B cell (primary cell): ENCODE results near the gene CADM2. TPM values are rescaled to one million over a fixed set of nuclear protein-coding genes. Genes with fewer than 3 reads are reported as not detected.

Source experiments
- ATAC-seq: fragments of 200-7000 bp; cut with Tn5 transposase; one replicate; pipeline ENCODE4 v1.10.0; 2021; ENCODE audit warnings: low read depth, mild to moderate bottlenecking, moderate number of reproducible peaks, moderate library complexity
- CTCF ChIA-PET: fragments of 350-600 bp; sonication (Branson Sonifier 250); formaldehyde crosslinking; loops from one replicate; lab custom pipeline; 2021; ENCODE audit warnings: antibody characterized with exemption, inconsistent platforms; lab: Charles Lee
- POLR2A ChIA-PET: fragments of 350-600 bp; sonication (Branson Sonifier 250); formaldehyde crosslinking; loops from one replicate; lab custom pipeline; 2021; ENCODE audit warnings: antibody characterized with exemption; lab: Charles Lee
- DNase-seq: peaks from one replicate; pipeline ENCODE4 v3.0.0; 2013
- H2AFZ ChIP-seq: 2 replicates; pipeline ENCODE4 v1.6.1; 2012; ENCODE audit warnings: mild to moderate bottlenecking, low read depth, low read length; ENCODE audit not compliant: insufficient read depth, poor library complexity, severe bottlenecking
- H3K27ac ChIP-seq, 2 donors: 1 replicate in 1 of 2; 2 replicates in 1 of 2; pipeline ENCODE4 v1.5.1; 2012 to 2013; ENCODE audit warnings: low read length in 2 of 2, mild to moderate bottlenecking in 2 of 2, moderate library complexity in 1 of 2
- H3K27me3 ChIP-seq, 4 experiments: fragments of 200-600 bp in 1 of 4; sonication (generic) in 1 of 4; replicated peaks in 1 of 4; 1 replicate in 2 of 4; 2 replicates in 2 of 4; pipeline versions ENCODE4 v1.6.1 to v1.7.0; 2013 to 2016; ENCODE audit warnings: low read length in 3 of 4, mild to moderate bottlenecking in 2 of 4, mixed read lengths in 1 of 4, moderate library complexity in 1 of 4; ENCODE audit not compliant: insufficient read depth in 4 of 4, control insufficient read depth in 3 of 4; ENCODE audit errors: control extremely low read depth in 1 of 4
- H3K36me3 ChIP-seq, 2 experiments: replicated peaks in 1 of 2; 1 replicate in 1 of 2; 2 replicates in 1 of 2; pipeline versions ENCODE4 v1.6.1 to v1.7.1; 2013; ENCODE audit warnings: low read length in 1 of 2; ENCODE audit not compliant: insufficient read depth in 2 of 2, control insufficient read depth in 1 of 2; ENCODE audit errors: control extremely low read depth in 1 of 2, extremely low read depth in 1 of 2
- H3K4me1 ChIP-seq, 2 donors: fragments of 200-600 bp in 1 of 2; sonication (generic) in 1 of 2; 1 replicate in 1 of 2; 2 replicates in 1 of 2; pipeline versions ENCODE4 v1.5.1 to v1.6.1; 2013 to 2017; ENCODE audit warnings: low read length in 2 of 2; ENCODE audit not compliant: control insufficient read depth in 2 of 2, insufficient read depth in 2 of 2
- H3K4me2 ChIP-seq: replicated peaks from 2 replicates; pipeline ENCODE3; 2012; ENCODE audit warnings: mild to moderate bottlenecking, low read depth, low read length; ENCODE audit not compliant: poor library complexity, severe bottlenecking
- H3K4me3 ChIP-seq, 5 experiments: fragments of 200-600 bp in 1 of 5; sonication (generic) in 1 of 5; 1 replicate in 3 of 5; 2 replicates in 2 of 5; pipeline versions ENCODE4 v1.5.1 to v1.7.0; 2011 to 2016; ENCODE audit warnings: low read length in 4 of 5, mild to moderate bottlenecking in 4 of 5, low read depth in 2 of 5, control low read depth in 1 of 5, moderate library complexity in 1 of 5; ENCODE audit not compliant: insufficient read depth in 1 of 5; ENCODE audit errors: control extremely low read depth in 1 of 5, extremely low read depth in 1 of 5
- H3K79me2 ChIP-seq: fragments of 200-600 bp; sonication (generic); one replicate; pipeline ENCODE4 v1.6.0; 2016; ENCODE audit warnings: low read length; ENCODE audit not compliant: control insufficient read depth, insufficient read depth
- H3K9ac ChIP-seq: fragments of 200-600 bp; sonication (generic); 2 replicates; pipeline ENCODE4 v1.6.1; 2017; ENCODE audit warnings: mild to moderate bottlenecking, low read length, moderate library complexity
- H3K9me3 ChIP-seq, 3 donors: one replicate each; pipeline versions ENCODE4 v1.6.1 to v1.7.1; 2013; ENCODE audit warnings: low read length in 2 of 3; ENCODE audit not compliant: control insufficient read depth in 2 of 3, insufficient read depth in 1 of 3; ENCODE audit errors: control extremely low read depth in 1 of 3
- H4K20me1 ChIP-seq: 2 replicates; pipeline ENCODE4 v1.6.0; 2012; ENCODE audit warnings: mild to moderate bottlenecking, low read length; ENCODE audit not compliant: insufficient read depth, control insufficient read depth, poor library complexity, severe bottlenecking
- H3K27ac Mint-ChIP-seq: one replicate; pipeline ENCODE4 v1.8.0; 2021; ENCODE audit warnings: mixed read lengths
- H3K27me3 Mint-ChIP-seq: one replicate; pipeline ENCODE4 v1.8.0; 2021; ENCODE audit warnings: mixed read lengths
- H3K4me1 Mint-ChIP-seq: one replicate; pipeline ENCODE4 v1.8.0; 2021; ENCODE audit warnings: mixed read lengths
- H3K4me3 Mint-ChIP-seq: one replicate; pipeline ENCODE4 v1.8.0; 2021; ENCODE audit warnings: mixed read lengths
- H3K9me3 Mint-ChIP-seq: one replicate; pipeline ENCODE4 v1.8.0; 2022; ENCODE audit warnings: mixed read lengths; ENCODE audit not compliant: insufficient read depth
- EZH2 ChIP-seq: IDR thresholded peaks from 2 replicates; pipeline ENCODE4 v1.6.1; 2012; ENCODE audit warnings: borderline replicate concordance, low read depth, mild to moderate bottlenecking, moderate library complexity, low read length; ENCODE audit not compliant: insufficient read depth, poor library complexity, severe bottlenecking
- WGBS: methylation state at CpG from one replicate; pipeline ENCODE4 v1.1.5; 2013; ENCODE audit warnings: missing lambda C conversion rate; ENCODE audit not compliant: insufficient coverage; 5-methylcytosine and 5-hydroxymethylcytosine counted together
- intact Hi-C: fragments of 100-400 bp; cut with micrococcal nuclease; formaldehyde crosslinking; loops from one replicate; pipeline ENCODE4 v1.10.0; 2022
- polyA plus RNA-seq: library from polyadenylated mRNA; depleted of rRNA; stranded (reverse); fragments of >200 nt; gene quantifications from 2 replicates; pipeline ENCODE4 v1.2.3, GENCODE V29; 2012
- total RNA-seq, 2 donors: library from RNA; stranded (reverse); fragments of 120-200 nt in 1 of 2; gene quantifications; 1 replicate in 1 of 2; 2 replicates in 1 of 2; pipeline versions ENCODE4 v1.2.3 to v1.2.4, GENCODE V29; 2013 to 2022
- TF ChIP-seq, protein P1 (sequence below): fragments of 200-600 bp; IDR thresholded peaks from one replicate; pipeline ENCODE4 v1.8.0; 2022; ENCODE audit warnings: antibody characterized with exemption, mild to moderate bottlenecking

CADM2 gene
- total and polyA plus RNA-seq, 2 donors (not counting 1 experiment from before 2014, with no cell fraction given) = 0.10 to 0.37 TPM

DNA sequence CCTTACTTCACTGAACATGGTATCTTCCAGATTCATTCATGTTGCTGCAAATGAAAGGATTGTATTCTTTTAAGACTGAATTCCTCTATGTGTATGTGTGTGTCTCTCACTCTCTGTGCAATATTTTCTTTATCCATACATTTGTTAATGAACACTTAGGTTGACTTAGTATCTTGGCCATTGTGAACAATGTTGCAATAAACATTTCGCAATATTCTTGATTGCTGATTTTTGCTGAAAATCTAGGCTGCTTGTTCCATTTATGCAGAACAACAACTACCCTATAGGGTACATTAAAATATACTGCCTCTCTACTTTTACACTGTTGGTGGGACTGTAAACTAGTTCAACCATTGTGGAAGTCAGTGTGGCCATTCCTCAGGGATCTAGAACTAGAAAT lies 732.4 kb downstream of the CADM2 start:
- no peak for TF ChIP-seq EZH2
- TF ChIP-seq, protein P1, sequence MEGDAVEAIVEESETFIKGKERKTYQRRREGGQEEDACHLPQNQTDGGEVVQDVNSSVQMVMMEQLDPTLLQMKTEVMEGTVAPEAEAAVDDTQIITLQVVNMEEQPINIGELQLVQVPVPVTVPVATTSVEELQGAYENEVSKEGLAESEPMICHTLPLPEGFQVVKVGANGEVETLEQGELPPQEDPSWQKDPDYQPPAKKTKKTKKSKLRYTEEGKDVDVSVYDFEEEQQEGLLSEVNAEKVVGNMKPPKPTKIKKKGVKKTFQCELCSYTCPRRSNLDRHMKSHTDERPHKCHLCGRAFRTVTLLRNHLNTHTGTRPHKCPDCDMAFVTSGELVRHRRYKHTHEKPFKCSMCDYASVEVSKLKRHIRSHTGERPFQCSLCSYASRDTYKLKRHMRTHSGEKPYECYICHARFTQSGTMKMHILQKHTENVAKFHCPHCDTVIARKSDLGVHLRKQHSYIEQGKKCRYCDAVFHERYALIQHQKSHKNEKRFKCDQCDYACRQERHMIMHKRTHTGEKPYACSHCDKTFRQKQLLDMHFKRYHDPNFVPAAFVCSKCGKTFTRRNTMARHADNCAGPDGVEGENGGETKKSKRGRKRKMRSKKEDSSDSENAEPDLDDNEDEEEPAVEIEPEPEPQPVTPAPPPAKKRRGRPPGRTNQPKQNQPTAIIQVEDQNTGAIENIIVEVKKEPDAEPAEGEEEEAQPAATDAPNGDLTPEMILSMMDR = no peak
- no peak overlapping the region for H3K9ac ChIP-seq
- Mint-ChIP-seq H3K4me3 (no peak overlapping the region), H3K4me1 (no peaks in the 10 kb centered on the region), H3K9me3 (peaks cover 1% of the 10 kb centered on the region), H3K27me3 (no peaks in the 10 kb centered on the region), H3K27ac (no peak overlapping the region)
- no peak overlapping the region for H3K27ac ChIP-seq
- POLR2A ChIA-PET = no interaction called here
- no peaks in the 10 kb centered on the region for H4K20me1 ChIP-seq
- H3K27me3 ChIP-seq = no peaks in the 10 kb centered on the region
- H3K9me3 ChIP-seq = peaks cover 0 to 5% (median 0%) of the 10 kb centered on the region in 3 donors
- H3K79me2 ChIP-seq = no peaks in the 10 kb centered on the region
- ATAC-seq (no peak), DNase-seq (no peak)
- CTCF ChIA-PET = no interaction called here
- intact Hi-C loops = no loop called here
- no peaks in the 10 kb centered on the region for H3K4me1 ChIP-seq
- H3K4me3 ChIP-seq = no peak overlapping the region
- no peak overlapping the region for H2AFZ ChIP-seq
- H3K36me3 ChIP-seq = no peaks in the 10 kb centered on the region
- no peak overlapping the region for H3K4me2 ChIP-seq
- no CpG with 5 or more reads among the region's 1 CpG for WGBS

DNA sequence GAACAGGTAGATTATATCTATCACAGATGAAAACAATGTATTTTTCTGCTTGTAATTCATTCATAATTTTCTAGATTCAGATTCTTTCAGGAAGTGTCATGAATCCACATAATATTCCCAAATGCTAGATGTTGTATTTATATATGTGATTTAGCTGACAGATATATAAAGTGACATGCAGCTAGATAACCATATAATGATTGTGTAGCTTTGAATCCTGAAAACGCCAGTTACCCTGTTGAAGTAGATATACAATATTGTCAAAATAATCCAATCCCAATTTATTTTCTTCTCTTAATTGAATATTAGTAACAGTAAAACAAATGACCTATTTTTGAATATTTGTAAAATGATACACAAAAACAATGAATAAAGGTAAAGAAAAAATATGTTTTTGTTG lies 738.4 kb downstream of the CADM2 start:
- no peak overlapping the region for H3K9ac ChIP-seq
- no peaks in the 10 kb centered on the region for H3K27me3 ChIP-seq
- CTCF ChIA-PET = no interaction called here
- no peaks in the 10 kb centered on the region for H3K9me3 Mint-ChIP-seq
- no peak overlapping the region for H3K4me3 ChIP-seq
- H3K27me3 Mint-ChIP-seq = no peaks in the 10 kb centered on the region
- TF ChIP-seq EZH2 = no peak
- TF ChIP-seq, protein P1 = no peak
- no peak overlapping the region for H3K4me3 Mint-ChIP-seq
- H3K4me2 ChIP-seq = no peak overlapping the region
- H3K79me2 ChIP-seq = no peaks in the 10 kb centered on the region
- H4K20me1 ChIP-seq = no peaks in the 10 kb centered on the region
- H3K27ac Mint-ChIP-seq = no peak overlapping the region
- no peak overlapping the region for H2AFZ ChIP-seq
- no peaks in the 10 kb centered on the region for H3K36me3 ChIP-seq
- ATAC-seq (no peak), DNase-seq (no peak)
- no peak overlapping the region for H3K27ac ChIP-seq
- intact Hi-C loops = no loop called here
- peaks cover 0 to 13% (median 0%) of the 10 kb centered on the region in 3 donors for H3K9me3 ChIP-seq
- no peaks in the 10 kb centered on the region for H3K4me1 Mint-ChIP-seq
- WGBS = no CpG with 5 or more reads among the region's 1 CpG
- H3K4me1 ChIP-seq = no peaks in the 10 kb centered on the region
- POLR2A ChIA-PET = no interaction called here
